DMS 273 (cell line): ENCODE results near the gene ZNF644.
"Not testable (repeated sequence)": the region's sequence is repeated elsewhere in the genome, so short reads cannot be mapped to it uniquely, and the experiment has no call there.

ENCODE experiments used
- DNase-seq: peaks from one replicate; lab custom pipeline; 2025; ENCODE audit not compliant: unreplicated experiment; lab: John Stamatoyannopoulos, UW

Gene ZNF644

DNA sequence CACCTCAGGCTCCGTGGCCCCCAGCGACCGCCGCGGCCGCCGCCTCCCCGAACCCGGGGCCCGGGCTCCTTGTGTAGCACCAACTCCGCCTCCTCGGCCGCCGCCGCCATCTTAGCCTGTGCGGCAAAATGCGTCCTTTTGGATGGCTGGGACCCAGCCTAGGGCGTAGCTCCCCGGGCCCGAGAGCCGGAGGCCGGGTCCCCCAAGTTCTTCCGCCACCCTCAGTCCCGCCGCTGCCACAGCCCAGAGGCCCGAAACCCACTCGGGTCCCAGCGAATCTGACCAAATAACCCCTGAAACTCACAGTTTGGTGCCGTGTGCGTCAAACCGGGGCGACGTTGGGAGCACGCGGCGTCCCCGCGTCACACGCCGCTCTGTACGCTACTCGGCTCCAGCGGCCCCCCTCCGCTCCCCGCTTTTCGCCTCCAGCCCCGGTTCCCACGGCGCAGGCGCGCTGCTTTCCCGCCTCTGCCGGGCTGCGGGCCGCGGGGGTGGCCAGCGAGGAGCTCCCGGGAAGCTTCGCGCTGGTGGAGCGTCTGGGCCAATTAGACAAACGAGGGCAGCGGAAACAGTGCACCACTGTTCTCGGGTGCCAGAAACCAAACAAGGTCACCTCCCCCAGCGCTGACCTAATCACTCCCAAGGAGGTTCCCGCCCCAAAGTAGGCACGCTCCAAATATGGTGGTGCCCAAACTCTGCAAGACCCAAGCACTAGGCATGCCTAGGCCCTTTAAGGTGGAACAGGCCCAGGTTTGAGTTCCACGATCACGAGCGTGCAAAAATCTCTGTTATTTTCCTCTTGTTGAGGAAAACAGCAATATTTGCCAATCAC lies at the start of gene ZNF644:
Gene ZNF644 (minus strand): TSS at position 350 of the 832 bp plus-strand sequence. CDS start 39,682 bp downstream, outside the sequence.
- DNase-seq = peak; percentile 97

DNA sequence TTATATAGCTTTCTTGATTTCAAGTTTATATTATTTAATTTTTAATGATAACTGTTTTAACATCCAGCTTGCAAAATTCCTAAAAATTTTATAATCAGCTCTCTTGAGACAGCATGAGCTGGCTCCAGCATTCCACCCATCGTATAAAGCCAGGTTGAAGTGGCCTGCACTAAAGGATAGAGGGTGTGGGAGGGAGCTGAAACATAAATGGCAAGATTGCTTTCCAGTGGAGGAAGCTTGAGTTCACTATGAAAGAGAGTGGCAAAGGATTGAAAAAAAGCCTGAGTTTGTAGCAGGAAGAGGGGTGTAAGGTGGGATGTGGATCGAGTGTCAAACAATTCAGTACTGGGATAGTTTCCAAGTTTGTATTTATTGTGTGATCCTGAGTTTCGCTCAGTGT lies 48.5 kb upstream of the ZNF644 start:
- DNase-seq = no peak

DNA sequence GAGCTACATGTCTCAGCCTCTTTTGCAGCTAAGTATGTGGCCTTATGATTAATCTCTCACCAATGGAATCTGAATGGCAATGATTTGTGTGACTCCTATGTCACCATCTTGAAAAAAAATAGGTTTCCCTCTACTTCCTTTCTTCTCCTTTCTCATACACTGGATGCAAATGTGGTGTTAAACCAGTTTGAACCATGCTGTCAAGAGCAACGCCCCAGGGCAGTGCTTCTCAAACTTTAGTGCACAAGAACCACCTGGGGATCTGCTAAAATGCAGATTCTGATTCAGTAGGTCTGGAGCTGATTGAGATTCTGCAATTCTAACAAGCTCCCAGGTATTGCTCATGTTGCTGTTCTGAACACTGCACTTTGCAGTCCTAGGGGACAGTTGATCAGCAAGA lies 44.7 kb upstream of the ZNF644 start:
- DNase-seq = no peak

DNA sequence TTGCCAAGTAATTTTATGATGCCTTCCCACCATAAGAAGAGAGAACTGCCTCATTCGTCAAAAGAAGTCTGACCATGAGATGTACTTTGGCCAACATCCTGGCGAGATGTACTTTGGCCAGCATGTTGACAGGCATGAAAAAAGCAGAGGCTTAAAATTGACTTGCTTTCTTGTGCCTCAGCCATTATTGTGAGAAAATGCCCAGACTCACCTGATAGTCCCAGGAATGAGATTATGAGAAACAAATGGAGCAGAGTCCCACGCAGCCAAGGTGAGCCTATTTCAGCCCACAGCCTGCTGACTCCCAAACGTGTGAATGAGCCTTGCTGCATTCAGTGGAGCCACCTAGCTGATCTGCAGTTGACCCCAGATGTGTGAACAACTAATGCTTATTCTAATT lies 43.5 kb upstream of the ZNF644 start:
- no peak for DNase-seq

DNA sequence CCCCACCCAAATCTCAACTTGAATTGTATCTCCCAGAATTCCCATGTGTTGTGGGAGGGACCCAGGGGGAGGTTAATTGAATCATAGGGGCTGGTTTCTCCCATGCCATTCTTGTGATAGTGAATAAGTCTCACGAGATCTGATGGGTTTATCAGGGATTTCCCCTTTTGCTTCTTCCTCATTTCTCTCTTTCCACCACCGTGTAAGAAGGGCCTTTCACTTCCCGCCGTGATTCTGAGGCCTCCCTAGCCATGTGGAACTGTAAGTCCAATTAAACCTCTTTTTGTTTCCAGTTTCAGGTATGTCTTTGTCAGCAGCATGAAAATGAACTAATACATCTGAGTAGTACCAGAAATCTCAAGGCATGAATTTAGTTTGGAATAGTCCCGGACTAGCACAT lies 41.6 kb upstream of the ZNF644 start:
- not testable (repeated sequence) for DNase-seq

DNA sequence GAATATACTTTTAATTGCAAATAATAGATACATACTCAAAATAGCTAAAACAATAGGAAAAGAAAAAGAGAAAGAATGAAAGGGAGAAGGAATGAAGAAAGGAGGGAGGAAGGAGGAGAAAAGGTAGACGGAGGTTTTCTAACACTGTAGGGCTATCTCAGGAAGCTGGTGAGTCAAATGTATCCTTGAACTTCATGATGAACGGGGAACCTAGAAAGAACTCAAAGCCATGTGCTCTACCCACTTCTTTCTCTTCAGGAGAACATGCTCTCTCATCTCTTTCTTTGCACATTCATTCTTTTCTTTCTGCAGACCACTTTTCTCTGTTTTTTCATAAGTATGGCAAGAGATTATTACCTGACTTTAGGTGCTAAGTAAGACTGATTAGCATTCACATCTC lies 37.3 kb upstream of the ZNF644 start:
- no peak for DNase-seq

DNA sequence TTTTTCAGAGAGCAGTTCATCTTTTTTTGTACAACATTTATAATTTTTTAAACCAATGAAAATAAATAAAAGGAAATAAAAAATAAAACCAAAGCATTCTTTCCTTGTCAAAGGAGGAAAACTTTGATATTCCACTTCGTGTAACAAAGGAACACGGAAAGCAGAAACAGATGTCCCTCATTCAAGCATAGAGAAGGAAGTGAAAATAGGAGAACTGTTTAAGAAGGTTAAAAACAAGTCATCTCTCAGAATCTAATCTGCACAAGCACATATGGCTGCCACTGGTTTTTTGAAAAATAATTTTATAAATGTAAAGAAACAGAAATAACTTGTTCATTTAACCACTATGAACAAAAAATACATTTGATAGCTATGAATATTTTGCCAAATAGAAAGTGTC lies 35.9 kb upstream of the ZNF644 start:
- no peak for DNase-seq

DNA sequence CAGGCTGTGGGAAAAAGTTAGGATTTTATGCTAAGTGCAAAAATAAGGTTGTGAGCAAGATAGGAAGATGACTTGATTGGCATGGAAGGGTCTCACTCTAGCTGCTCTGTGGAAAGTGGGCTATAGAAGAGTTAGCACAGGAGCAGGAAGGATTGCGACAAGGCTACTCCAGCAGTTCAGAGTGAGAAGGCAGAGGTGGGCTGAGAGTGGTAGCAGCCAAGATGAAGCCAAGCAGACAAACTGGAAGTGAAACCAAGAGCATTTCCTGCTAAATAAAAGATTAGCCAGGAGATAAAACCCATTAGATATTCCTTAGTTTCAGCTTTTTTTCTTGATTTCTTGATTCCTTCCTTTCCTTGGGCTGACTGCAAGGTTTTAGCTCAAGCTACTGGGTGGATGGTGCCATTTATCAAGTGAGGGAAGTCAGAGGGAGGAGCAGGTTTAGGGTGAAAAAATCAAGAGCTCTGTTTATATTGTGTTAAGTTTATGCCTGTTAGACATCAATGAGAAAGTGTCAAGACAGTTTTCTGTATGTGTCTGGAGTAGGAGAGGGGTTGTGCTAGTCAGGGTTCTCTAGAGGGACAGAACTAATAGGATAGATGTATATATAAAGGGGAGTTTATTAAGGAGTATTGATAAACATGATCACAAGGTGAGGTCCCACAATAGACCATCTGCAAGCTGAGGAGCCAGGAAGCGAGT lies 33.1 kb upstream of the ZNF644 start:
- DNase-seq = no peak

DNA sequence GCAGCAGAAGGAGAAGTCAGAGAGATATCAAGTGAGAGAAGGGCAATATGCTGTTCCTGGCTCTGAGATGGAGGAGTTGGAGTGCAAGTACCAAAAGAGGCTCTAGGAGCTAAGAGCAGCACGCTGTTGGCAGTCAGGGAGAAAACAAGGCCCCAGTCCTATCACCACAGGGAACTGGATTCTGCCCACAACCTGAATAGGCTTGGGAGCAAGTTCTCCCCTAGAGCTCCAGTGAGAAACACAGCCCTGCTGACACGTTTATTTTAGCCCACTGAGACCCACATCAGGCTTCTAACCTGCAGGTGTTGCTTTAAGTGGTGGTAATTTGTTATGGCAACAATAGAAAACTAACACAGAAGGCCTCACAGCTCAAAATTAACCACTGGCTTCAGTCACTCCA lies 31.8 kb upstream of the ZNF644 start:
- no peak for DNase-seq

DNA sequence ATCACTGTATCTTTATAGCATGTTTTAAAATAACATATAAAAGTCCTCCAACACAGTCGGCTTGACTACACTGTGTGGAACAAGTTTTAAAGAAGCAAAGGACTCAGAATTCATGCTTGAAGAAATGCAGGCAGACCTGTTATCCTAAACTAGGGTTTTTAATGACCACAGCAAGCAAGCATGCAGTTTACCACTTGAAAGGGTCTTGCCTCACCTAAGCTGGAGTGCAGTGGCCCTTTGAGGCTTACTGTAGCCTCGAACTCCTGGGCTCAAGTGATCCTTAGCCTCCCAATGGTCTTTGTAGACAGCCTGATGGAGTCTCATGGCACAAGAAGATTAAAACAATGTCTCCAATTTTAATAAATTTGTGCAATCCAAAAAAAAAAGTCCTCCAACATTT lies 27.7 kb upstream of the ZNF644 start:
- DNase-seq = not testable (repeated sequence)

DNA sequence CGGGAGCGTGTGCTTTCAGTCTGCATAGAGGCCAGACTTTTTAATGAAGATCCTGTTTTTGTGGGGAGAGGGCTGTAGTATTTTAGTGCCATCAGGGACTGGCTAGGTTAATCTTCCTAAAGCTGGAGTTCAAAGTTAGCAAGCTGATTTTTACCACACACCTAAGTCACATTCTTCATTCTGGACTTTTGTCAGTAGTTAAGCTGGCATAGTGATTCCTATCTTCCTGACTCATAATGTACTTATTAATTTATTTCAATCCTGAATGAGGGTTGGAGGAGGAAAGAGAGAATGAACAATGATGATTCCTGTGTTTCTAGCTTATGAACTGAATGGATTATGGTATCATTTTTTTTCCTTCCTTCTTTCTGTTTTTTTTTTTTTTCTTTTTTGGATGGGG lies 24.9 kb upstream of the ZNF644 start:
- no peak for DNase-seq

DNA sequence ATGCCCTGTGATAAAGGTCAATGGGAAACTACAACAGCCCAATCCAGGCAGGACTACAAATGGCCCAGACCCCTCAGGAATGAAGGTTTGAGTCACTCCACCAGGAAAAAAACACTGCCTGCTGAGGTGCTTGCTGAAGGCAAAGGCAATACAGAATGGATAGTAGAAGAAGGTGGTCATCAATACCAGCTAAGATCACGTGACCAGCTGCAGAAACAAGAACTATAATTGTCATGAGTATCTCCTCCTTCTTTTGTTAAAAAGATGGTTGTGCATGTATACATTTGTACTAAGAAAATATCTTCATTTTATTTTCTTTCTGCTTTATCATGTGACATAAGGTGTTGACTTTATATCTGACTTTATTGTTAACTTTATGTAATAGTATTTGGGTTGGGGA lies 23.4 kb upstream of the ZNF644 start:
- no peak for DNase-seq

DNA sequence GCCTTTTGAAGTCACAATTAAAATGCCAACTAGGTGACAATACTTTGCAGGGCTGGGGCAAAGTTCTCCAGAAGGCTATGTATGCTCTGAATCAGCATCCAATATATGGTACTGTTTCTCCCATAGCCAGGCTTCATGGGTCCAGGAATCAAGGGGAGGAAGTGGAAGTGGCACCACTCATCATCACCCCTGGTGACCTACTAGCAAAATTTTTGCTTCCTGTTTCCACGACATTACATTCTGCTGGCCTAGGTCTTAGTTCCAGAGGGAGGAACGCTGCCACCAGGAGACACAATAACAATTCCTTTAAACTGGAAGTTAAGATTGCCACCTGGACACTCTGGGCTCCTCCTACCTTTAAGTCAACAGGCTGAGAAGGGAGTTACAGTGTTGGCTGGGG lies 22.9 kb upstream of the ZNF644 start:
- DNase-seq = not testable (repeated sequence)

DNA sequence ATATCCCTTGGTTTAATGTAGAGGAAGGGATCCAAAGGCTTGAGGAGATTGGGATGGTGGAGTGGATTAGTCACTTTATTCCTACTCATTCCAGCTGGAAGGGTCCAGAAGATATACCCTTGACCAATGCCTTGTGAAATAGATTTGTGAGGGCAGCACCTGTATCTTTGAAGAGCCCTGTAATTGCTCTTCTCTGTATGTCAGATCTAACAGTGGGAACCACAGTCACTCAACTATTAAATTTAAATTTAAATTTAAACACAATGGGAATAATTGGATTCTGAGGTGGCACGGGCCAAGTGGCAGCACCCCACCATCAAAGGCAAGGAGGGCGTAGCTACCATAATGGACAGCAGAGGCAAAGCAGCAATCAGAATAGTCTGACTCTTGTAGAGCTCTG lies 20.5 kb upstream of the ZNF644 start:
- DNase-seq = not testable (repeated sequence)

DNA sequence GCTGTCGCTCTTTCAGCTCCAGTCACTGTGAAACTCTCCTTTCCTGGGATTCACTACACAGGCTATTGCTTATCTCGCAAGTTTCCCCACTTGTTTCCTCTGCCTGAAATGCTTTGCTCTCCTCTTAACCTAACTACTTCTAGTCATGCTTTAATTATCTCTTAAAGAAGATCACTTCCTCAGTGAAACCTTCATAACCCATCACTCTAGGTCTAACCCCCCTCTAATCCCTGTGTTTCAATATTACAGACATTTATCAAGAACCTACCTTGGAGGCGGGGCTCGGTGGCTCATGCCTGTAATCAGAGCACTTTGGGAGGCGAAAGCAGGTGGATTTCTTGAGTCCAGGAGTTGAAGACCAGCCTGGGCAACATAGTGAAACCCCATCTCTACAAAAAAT lies 16.7 kb upstream of the ZNF644 start:
- no peak for DNase-seq

DNA sequence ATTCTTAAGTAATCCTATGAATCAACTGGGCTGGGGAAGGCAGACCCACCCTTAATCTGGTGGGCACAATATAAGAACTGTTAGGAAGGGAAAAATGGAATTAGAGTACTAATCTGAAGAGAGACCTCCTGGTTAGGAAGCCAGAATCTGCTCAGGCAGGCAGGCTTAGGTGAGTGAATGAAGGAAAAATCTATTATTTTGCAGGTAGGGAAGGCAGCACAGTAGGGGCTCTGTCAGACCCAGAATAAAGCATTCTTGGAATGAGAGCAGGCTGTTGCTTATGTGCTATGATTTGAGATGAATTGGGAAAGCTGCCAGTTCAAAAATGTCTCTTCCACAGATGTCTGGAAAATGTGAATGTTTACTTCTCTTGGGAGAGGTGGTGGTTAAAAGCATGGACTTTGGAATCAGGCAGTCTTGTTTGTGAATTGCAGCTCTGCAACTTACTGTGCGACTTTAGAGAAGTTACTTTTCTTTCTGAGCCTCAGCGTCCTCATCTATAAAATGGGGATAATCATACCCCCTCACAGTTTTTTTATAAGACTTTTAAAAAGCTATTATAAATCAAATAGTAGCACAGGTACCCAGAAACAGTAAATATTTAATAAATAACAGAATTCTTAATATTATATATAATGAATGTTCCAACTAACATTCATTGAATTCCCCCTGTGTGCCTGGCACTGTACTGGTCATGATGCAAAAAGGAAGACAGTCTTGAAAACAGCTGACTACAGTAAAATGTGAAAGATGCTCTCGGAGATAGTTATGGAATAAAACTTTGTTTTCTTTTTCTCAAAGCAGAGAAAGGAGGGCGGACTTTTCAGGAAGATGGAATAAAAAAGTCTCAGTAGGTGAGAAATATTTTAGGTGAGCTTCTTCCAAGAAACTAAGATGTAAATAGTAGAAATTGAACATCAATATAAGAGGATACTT lies 15.3 kb upstream of the ZNF644 start:
- DNase-seq = no peak

DNA sequence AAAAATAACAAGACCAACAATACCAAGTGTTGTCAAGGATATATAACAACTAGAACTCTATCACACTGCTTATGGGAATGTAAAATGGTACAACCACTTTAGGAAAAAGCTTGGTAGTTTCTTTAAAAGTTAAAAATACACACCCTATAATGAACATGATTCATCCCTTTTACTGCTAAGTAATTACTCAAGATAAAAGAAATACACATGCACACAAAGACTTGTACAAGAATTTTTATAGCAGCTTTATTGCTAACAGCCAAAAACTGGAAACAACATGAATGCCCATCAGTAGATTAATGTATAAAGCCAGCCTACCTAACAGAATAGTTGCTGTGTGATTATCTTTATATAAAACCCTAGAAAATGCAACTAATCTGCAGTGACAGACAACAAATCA lies 10.5 kb upstream of the ZNF644 start:
- no peak for DNase-seq

DNA sequence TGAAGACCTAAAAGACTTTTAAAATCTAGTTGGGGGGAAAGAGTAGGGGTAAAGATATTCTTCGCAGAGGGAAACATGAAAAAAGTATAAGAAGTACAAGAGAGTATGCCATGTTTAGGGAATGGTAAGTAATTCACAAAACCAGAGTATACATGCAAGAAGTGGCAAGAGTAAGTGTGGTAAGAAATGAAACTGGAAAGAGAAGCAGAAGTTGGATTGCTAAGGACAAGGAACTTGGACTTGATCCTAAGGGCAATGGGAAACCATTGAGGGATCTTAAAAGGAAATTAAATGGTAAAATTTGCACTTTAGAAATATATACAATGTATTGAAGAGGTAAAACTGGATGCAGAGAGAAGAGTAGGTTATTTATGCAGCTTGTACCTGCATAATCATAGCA lies 9.2 kb upstream of the ZNF644 start:
- DNase-seq = no peak

DNA sequence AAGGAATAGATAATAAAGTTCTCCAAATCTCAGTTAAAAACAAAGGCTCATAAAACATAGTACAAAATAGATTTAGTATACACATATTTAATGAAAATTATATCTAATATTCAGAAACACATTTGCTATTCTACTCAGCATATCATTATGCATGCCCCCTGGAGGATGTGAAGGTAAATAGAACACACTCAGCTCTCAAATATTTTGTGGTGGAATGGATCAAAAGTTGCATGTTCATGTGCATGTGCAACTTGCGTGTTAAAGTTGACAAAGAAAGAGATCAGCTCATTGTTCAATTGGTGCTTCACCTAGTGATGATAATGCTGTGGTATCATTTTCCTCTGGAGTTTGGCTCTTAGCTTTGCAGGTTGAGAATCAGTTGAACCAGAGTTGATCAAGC lies 4.9 kb upstream of the ZNF644 start:
- peak; percentile 27 for DNase-seq

DNA sequence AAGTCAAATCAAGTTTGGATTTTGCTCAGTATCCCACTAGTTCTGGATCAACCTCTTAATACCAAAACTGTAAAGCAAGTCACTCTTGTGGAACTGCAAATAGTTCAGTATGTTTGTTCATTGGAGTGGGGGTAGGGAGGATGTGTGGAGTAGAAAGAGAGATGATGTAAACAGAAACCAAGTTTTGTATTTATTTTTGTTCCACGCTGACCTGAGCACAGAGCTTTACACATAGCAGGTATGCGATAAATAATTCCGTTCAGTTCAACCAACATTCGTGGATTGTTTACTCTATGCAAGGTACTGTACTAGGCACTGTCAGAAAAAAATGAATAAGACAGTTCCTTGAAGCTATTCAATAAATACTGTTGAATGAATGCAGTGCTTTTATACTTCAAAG lies 4.5 kb upstream of the ZNF644 start:
- no peak for DNase-seq

DNA sequence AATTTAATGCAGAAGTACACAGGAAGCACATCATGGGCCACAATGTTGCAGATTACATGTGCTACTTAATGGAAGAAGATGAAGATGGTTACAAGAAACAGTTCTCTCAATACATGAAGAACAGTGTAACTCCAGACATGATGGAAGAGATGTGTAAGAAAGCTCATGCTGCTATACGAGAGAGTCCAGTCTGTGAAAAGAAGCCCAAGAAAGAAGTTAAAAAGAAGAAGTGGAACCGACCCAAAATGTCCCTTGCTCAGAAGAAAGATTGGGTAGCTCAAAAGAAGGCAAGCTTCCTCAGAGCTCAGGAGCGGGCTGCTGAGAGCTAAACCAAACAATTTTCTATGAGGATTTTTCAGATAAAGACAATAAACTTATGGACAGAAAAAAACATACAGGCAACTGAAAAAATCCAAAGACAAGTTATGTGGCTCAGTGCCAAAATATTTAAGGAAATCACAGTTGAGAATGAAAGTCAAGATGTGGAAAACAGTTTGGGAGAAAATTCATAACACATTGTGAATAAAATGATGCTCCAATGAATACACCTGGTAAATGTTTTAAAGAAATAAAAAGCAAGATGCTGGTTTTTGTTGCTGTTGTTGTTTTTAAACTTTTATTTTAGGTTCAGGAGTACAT lies 2.8 kb upstream of the ZNF644 start:
- no peak for DNase-seq
